SK-N-SH (cell line): ENCODE data around the gene AADACL4. TPM values are rescaled to one million over a fixed set of nuclear protein-coding genes. Genes with fewer than 3 reads are reported as not detected.
A peak's percentile ranks its signal among the peaks of the same experiment; 100 is the strongest.

Experiments used
- CTCF ChIA-PET: fragments of 300-600, 350-600 bp; formaldehyde crosslinking; extraction: SDS; loops from one replicate; lab custom pipeline; 2021; lab: Yijun Ruan, JAX
- POLR2A ChIA-PET: fragments of 350-600 bp; sonication (Branson Sonifier 250); formaldehyde crosslinking; extraction: SDS; loops from one replicate; lab custom pipeline; 2020; ENCODE audit warnings: antibody characterized with exemption, inconsistent platforms; lab: Yijun Ruan, JAX
- DNase-seq: peaks from one replicate; pipeline ENCODE4 v3.0.0; 2012
- H2AFZ ChIP-seq: fragments of 200-600 bp; sonication (generic); 2 replicates; pipeline ENCODE4 v1.8.1; 2016; ENCODE audit warnings: antibody characterized with exemption, mild to moderate bottlenecking, low read depth
- H3F3A ChIP-seq: fragments of 200-600 bp; sonication (generic); replicated peaks from 2 replicates; pipeline ENCODE3; 2016; ENCODE audit warnings: antibody characterized with exemption, mild to moderate bottlenecking; ENCODE audit not compliant: insufficient read depth
- H3K27ac ChIP-seq, 2 experiments: fragments of 200-500 bp in 1 of 2; fragments of 200-600 bp in 1 of 2; sonication (Bioruptor generic) in 1 of 2; sonication (generic), shearing (Covaris generic) in 1 of 2; 2 replicates each; pipeline versions ENCODE4 v1.5.1 to v1.6.1; 2014 to 2016; ENCODE audit warnings: low read depth in 2 of 2, inconsistent platforms in 1 of 2, low read length in 1 of 2, mild to moderate bottlenecking in 1 of 2, mixed read lengths in 1 of 2
- H3K27me3 ChIP-seq: fragments of 200-600 bp; sonication (generic), shearing (Covaris generic); 2 replicates; pipeline ENCODE4 v1.6.1; 2016; ENCODE audit warnings: mixed run types; ENCODE audit not compliant: insufficient read depth
- H3K36me3 ChIP-seq, 2 experiments: fragments of 200-500 bp in 1 of 2; fragments of 200-600 bp in 1 of 2; sonication (Bioruptor generic) in 1 of 2; sonication (generic) in 1 of 2; replicated peaks in 1 of 2; 2 replicates each; pipeline versions ENCODE3 to v1.5.1; 2014 to 2016; ENCODE audit warnings: low read length in 1 of 2, mild to moderate bottlenecking in 1 of 2; ENCODE audit not compliant: insufficient read depth in 2 of 2, control insufficient read depth in 1 of 2
- H3K4me1 ChIP-seq, 2 experiments: fragments of 200-500 bp in 1 of 2; fragments of 200-600 bp in 1 of 2; sonication (Bioruptor generic) in 1 of 2; sonication (generic), shearing (Covaris generic) in 1 of 2; 2 replicates each; pipeline versions ENCODE4 v1.5.1 to v1.6.1; 2014 to 2016; ENCODE audit warnings: low read depth in 1 of 2, low read length in 1 of 2, mixed run types in 1 of 2; ENCODE audit not compliant: insufficient read depth in 2 of 2, control insufficient read depth in 1 of 2
- H3K4me2 ChIP-seq: fragments of 200-600 bp; sonication (generic), shearing (Covaris generic); 2 replicates; pipeline ENCODE4 v1.6.1; 2017; ENCODE audit warnings: mixed run types
- H3K4me3 ChIP-seq, 2 experiments: fragments of 200-500 bp in 1 of 2; fragments of 200-600 bp in 1 of 2; sonication (Bioruptor generic) in 1 of 2; sonication (generic), shearing (Covaris generic) in 1 of 2; 2 replicates each; pipeline versions ENCODE4 v1.5.1 to v1.8.1; 2014 to 2016; ENCODE audit warnings: low read depth in 2 of 2, inconsistent platforms in 1 of 2, low read length in 1 of 2, mild to moderate bottlenecking in 1 of 2, mixed read lengths in 1 of 2, moderate library complexity in 1 of 2
- H3K79me2 ChIP-seq: fragments of 200-600 bp; sonication (generic); 2 replicates; pipeline ENCODE4 v1.8.1; 2017; ENCODE audit warnings: mild to moderate bottlenecking; ENCODE audit not compliant: insufficient read depth
- H3K9ac ChIP-seq: fragments of 200-600 bp; sonication (generic); 2 replicates; pipeline ENCODE4 v1.6.1; 2017; ENCODE audit warnings: mixed run types
- H3K9me2 ChIP-seq: fragments of 200-600 bp; sonication (generic); 2 replicates; pipeline ENCODE4 v1.6.1; 2017; ENCODE audit warnings: mixed run types
- H3K9me3 ChIP-seq: fragments of 200-600 bp; sonication (generic); 2 replicates; pipeline ENCODE4 v1.6.1; 2017; ENCODE audit warnings: mixed run types, mild to moderate bottlenecking, moderate library complexity
- H4K20me1 ChIP-seq: fragments of 200-600 bp; sonication (generic); 2 replicates; pipeline ENCODE4 v1.6.1; 2017; ENCODE audit warnings: mild to moderate bottlenecking, mixed run types; ENCODE audit not compliant: insufficient read depth
- EP300 ChIP-seq, 2 experiments: IDR thresholded peaks; 2 replicates each; pipeline versions ENCODE4 v1.4.0 to v1.6.1; 2012; ENCODE audit warnings: borderline replicate concordance in 1 of 2, low read depth in 1 of 2, low read length in 1 of 2
- JUND ChIP-seq: IDR thresholded peaks from 2 replicates; pipeline ENCODE4 v1.4.0; 2012
- NFIC ChIP-seq: IDR thresholded peaks from 2 replicates; pipeline ENCODE4 v1.4.0; 2012; ENCODE audit warnings: borderline replicate concordance
- NRF1 ChIP-seq: IDR thresholded peaks from 2 replicates; pipeline ENCODE4 v1.6.1; 2012; ENCODE audit warnings: low read depth, mild to moderate bottlenecking, low read length
- POLR2AphosphoS5 ChIP-seq: IDR thresholded peaks from 2 replicates; pipeline ENCODE4 v1.6.1; 2012; ENCODE audit warnings: low read depth, low read length
- SIN3A ChIP-seq: IDR thresholded peaks from 2 replicates; pipeline ENCODE4 v1.6.1; 2012; ENCODE audit warnings: low read depth, mild to moderate bottlenecking, low read length, moderate library complexity, borderline replicate concordance
- TCF12 ChIP-seq: IDR thresholded peaks from 2 replicates; pipeline ENCODE4 v1.4.0; 2012
- WGBS: methylation state at CpG from one replicate; pipeline ENCODE4 v1.1.6; 2017; ENCODE audit warnings: low lambda C conversion rate; 5-methylcytosine and 5-hydroxymethylcytosine counted together
- polyA plus RNA-seq, 3 experiments: library from polyadenylated mRNA; depleted of rRNA; stranded (reverse); fragments of >200 nt; gene quantifications; 2 replicates each; pipeline ENCODE4 v1.2.3, GENCODE V29; 2012
- TF ChIP-seq, protein P1 (sequence below): IDR thresholded peaks from 2 replicates; pipeline ENCODE4 v1.4.0; 2012; ENCODE audit warnings: low read depth, borderline replicate concordance
- TF ChIP-seq, protein P2 (sequence below): IDR thresholded peaks from 2 replicates; pipeline ENCODE4; 2012
- TF ChIP-seq, protein P3 (sequence below): IDR thresholded peaks from 2 replicates; pipeline ENCODE4 v1.6.1; 2012; ENCODE audit warnings: mild to moderate bottlenecking, low read depth, low read length, moderate library complexity
- TF ChIP-seq, protein P4 (sequence below): IDR thresholded peaks from 2 replicates; pipeline ENCODE4 v1.4.0; 2012; ENCODE audit warnings: low read depth, borderline replicate concordance

The AADACL4 gene
- polyA plus RNA-seq, 1 of the 3 experiments (the other 2 are of a cell fraction), result 0.59 TPM

DNA sequence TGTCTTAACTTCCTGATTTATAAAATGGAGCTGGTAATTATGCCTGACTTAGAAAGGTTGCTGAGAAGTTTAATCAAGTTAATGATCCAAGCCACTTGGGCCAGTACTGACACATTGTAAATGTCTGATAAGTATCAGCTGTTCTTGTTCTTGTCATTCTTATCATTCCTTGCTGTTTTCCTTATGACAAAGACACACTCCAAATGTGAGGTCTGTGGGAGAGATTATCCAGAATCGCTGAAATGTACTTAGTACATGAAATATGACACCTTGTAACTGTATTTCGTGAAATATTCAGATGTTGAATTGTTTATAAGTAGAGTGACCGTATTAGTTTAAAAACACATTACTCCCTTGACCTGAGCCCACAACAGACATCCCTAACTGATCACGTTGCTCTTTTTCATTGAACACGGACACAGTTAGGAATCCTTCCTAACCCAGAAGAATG lies 6.1 kb downstream of the AADACL4 start:
- H3K27me3 ChIP-seq, result no peaks in the 10 kb centered on the region; the same call in 1 of the 2 replicates
- H3K9me2 ChIP-seq, result no peaks in the 10 kb centered on the region
- no peak overlapping the region for H3K9ac ChIP-seq
- H3K4me3 ChIP-seq, result no peak overlapping the region; a peak in 1 of 4 replicates
- H3K36me3 ChIP-seq, result no peaks in the 10 kb centered on the region
- peak overlapping the region; percentile 51; the same call in 1 of the 2 replicates for H2AFZ ChIP-seq
- H3K9me3 ChIP-seq, result no peaks in the 10 kb centered on the region
- ChIA-PET POLR2A (no interaction called here), CTCF (interaction anchor here (1.0 to 2.9 kb wide), 4 partner anchors 9 to 165 kb away, joined by 3 to 18 read pairs (median 8); no protein-coding TSS in a partner anchor)
- no peak for DNase-seq
- peaks cover 0 to 5% of the 10 kb centered on the region in 2 experiments; a peak in 1 of 4 replicates for H3K4me1 ChIP-seq
- H3K79me2 ChIP-seq, result no peaks in the 10 kb centered on the region
- peak overlapping the region in 1 of 2 experiments; percentile 43; a peak in 1 of 4 replicates for H3K27ac ChIP-seq
- TF ChIP-seq, protein P1, sequence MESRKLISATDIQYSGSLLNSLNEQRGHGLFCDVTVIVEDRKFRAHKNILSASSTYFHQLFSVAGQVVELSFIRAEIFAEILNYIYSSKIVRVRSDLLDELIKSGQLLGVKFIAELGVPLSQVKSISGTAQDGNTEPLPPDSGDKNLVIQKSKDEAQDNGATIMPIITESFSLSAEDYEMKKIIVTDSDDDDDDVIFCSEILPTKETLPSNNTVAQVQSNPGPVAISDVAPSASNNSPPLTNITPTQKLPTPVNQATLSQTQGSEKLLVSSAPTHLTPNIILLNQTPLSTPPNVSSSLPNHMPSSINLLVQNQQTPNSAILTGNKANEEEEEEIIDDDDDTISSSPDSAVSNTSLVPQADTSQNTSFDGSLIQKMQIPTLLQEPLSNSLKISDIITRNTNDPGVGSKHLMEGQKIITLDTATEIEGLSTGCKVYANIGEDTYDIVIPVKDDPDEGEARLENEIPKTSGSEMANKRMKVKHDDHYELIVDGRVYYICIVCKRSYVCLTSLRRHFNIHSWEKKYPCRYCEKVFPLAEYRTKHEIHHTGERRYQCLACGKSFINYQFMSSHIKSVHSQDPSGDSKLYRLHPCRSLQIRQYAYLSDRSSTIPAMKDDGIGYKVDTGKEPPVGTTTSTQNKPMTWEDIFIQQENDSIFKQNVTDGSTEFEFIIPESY, result no peak
- peak; percentile 90 for TF ChIP-seq TCF12
- TF ChIP-seq, protein P2, sequence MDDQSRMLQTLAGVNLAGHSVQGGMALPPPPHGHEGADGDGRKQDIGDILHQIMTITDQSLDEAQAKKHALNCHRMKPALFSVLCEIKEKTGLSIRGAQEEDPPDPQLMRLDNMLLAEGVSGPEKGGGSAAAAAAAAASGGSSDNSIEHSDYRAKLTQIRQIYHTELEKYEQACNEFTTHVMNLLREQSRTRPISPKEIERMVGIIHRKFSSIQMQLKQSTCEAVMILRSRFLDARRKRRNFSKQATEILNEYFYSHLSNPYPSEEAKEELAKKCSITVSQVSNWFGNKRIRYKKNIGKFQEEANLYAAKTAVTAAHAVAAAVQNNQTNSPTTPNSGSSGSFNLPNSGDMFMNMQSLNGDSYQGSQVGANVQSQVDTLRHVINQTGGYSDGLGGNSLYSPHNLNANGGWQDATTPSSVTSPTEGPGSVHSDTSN, result peak; percentile 82
- TF ChIP-seq EP300 (IDR thresholded peaks at IDR 0.05; ENCODE audit: borderline replicate concordance in 1 of 2, low read depth in 1 of 2, low read length in 1 of 2), result peak; percentile 11 to 67; a peak in 3 of 4 replicates
- peak; percentile 71; the same call in 1 of the 2 replicates for TF ChIP-seq POLR2AphosphoS5
- TF ChIP-seq SIN3A, result no peak
- TF ChIP-seq, protein P3, sequence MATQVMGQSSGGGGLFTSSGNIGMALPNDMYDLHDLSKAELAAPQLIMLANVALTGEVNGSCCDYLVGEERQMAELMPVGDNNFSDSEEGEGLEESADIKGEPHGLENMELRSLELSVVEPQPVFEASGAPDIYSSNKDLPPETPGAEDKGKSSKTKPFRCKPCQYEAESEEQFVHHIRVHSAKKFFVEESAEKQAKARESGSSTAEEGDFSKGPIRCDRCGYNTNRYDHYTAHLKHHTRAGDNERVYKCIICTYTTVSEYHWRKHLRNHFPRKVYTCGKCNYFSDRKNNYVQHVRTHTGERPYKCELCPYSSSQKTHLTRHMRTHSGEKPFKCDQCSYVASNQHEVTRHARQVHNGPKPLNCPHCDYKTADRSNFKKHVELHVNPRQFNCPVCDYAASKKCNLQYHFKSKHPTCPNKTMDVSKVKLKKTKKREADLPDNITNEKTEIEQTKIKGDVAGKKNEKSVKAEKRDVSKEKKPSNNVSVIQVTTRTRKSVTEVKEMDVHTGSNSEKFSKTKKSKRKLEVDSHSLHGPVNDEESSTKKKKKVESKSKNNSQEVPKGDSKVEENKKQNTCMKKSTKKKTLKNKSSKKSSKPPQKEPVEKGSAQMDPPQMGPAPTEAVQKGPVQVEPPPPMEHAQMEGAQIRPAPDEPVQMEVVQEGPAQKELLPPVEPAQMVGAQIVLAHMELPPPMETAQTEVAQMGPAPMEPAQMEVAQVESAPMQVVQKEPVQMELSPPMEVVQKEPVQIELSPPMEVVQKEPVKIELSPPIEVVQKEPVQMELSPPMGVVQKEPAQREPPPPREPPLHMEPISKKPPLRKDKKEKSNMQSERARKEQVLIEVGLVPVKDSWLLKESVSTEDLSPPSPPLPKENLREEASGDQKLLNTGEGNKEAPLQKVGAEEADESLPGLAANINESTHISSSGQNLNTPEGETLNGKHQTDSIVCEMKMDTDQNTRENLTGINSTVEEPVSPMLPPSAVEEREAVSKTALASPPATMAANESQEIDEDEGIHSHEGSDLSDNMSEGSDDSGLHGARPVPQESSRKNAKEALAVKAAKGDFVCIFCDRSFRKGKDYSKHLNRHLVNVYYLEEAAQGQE, result no peak
- H3K4me2 ChIP-seq, result no peak overlapping the region
- 8% methylated on average over 5 of the region's 5 CpGs for WGBS
- no peaks in the 10 kb centered on the region for H3F3A ChIP-seq
- no peaks in the 10 kb centered on the region for H4K20me1 ChIP-seq

DNA sequence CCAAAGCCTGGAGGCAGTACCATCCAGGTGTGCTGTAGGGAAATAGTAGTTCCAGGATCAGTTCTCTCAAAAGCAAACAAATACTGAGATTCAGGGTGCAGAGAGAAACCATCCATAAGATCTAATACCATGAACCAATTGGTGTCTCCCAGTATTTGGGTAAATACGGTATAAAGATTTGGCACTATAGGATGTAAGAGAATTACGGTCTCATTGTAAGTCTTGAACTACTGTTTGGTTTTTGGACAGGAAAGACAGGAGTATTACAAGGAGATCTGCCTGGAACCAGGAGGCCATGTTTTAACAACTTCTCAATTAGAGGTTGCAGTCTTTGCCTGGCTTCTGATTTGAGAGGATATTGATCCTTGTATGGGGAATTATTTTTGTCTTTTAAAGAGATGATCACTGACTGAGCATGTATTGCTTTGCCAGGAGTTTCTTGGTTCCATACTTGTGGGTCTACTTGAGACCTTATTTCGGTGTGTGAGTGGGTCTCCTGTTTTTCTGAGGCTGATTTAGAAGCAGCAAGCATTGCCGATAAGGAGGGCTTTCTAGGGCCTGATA lies 10.2 kb downstream of the AADACL4 start:
- H3K4me2 ChIP-seq, result no peak overlapping the region
- H2AFZ ChIP-seq, result no peak overlapping the region
- no peak overlapping the region for H3K9ac ChIP-seq
- H3K4me1 ChIP-seq, result peaks cover 0 to 5% of the 10 kb centered on the region in 2 experiments; a peak in 1 of 4 replicates
- H4K20me1 ChIP-seq, result no peaks in the 10 kb centered on the region
- POLR2A ChIA-PET, result no interaction called here
- H3K27me3 ChIP-seq, result no peaks in the 10 kb centered on the region
- no peaks in the 10 kb centered on the region for H3K36me3 ChIP-seq
- H3K79me2 ChIP-seq, result no peaks in the 10 kb centered on the region
- 47% methylated on average over 4 of the region's 4 CpGs for WGBS
- DNase-seq, result no peak
- TF ChIP-seq, protein P1, result no peak
- no peak for TF ChIP-seq NRF1
- TF ChIP-seq EP300 (IDR thresholded peaks at IDR 0.05; ENCODE audit: borderline replicate concordance in 1 of 2, low read depth in 1 of 2, low read length in 1 of 2), result no peak
- TF ChIP-seq POLR2AphosphoS5, result no peak
- no peak for TF ChIP-seq JUND
- no peak for TF ChIP-seq NFIC
- TF ChIP-seq, protein P4, sequence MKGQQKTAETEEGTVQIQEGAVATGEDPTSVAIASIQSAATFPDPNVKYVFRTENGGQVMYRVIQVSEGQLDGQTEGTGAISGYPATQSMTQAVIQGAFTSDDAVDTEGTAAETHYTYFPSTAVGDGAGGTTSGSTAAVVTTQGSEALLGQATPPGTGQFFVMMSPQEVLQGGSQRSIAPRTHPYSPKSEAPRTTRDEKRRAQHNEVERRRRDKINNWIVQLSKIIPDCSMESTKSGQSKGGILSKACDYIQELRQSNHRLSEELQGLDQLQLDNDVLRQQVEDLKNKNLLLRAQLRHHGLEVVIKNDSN, result no peak
- no peak overlapping the region for H3K4me3 ChIP-seq
- no peaks in the 10 kb centered on the region for H3K9me3 ChIP-seq
- H3K27ac ChIP-seq, result no peak overlapping the region
- CTCF ChIA-PET, result interaction anchor here (1.2 kb wide), 1 partner anchor 382 kb away, joined by 3 read pairs; no protein-coding TSS in a partner anchor
- H3F3A ChIP-seq, result no peaks in the 10 kb centered on the region
- no peaks in the 10 kb centered on the region for H3K9me2 ChIP-seq
